ENCODE measurements around the gene CABP4. TPM values are rescaled to one million over a fixed set of nuclear protein-coding genes. Genes with fewer than 3 reads are reported as not detected.

Gene CABP4
- total and polyA plus RNA-seq, 2 donors: 0.52 to 1.6 TPM

DNA sequence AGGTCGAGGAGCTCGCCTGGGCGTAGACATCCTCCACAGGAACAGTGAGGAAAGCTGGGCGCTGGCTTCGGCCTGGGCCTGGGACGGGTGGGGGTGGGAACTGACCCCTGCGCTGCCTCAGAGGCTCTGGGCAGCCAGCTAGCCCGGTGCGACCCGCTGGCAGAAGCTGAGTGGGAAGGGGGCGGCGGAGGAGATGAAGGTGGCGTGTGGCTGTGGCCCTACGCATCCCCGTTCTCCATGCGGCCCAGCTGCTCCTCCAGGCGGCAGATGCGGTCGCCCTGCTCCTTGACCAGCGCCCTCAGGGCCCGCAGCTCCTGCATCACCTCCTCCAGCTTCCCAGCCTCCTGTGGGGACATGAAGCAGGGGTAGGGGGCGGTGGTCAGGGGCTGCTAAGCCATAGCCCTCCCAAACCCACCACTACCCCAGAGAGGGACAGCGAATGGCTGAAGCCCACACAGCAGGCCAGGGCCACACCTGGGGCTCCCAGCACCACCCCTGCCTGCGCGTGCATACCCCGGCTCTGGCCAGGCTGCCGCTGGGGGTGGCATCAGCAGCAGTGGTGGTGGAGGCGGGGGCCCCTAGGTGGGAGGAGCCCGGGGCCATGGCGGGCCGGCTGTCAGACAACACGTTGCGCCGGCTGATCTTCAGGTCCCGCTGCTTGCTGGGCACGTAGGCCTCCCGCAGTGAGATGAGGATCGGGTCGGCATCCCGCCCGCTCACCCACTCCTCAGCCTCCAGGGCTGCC lies 16.8 kb upstream of the CABP4 start:
- peaks cover 41 to 45% of the 10 kb centered on the region in 2 donors for H3K36me3 ChIP-seq (ENCODE audit: control insufficient read depth in 2 of 2, insufficient read depth in 2 of 2, low read length in 1 of 2)
- peak overlapping the region; percentile 91 to 96 for H3K4me3 ChIP-seq (ENCODE audit: low read length in 2 of 2)
- H3K9me3 ChIP-seq (ENCODE audit: control insufficient read depth in 2 of 2, insufficient read depth in 1 of 2, low read length in 1 of 2): peaks cover 0 to 11% of the 10 kb centered on the region in 2 donors
- DNase-seq (ENCODE audit: low read depth in 6 of 9, low spot score in 9 of 9): peak in 1 of 9 donors; percentile 43
- 92% methylated on average over 41 of the region's 41 CpGs for WGBS
- H3K27me3 ChIP-seq (ENCODE audit: control insufficient read depth in 2 of 2, insufficient read depth in 1 of 2, low read length in 1 of 2): no peaks in the 10 kb centered on the region
- H3K27ac ChIP-seq (ENCODE audit: low read depth in 1 of 2, low read length in 1 of 2): peak overlapping the region; percentile 94 to 98
- H3K4me1 ChIP-seq (ENCODE audit: control insufficient read depth in 2 of 2, insufficient read depth in 2 of 2, low read length in 2 of 2): peaks cover 63 to 86% of the 10 kb centered on the region in 2 donors

DNA sequence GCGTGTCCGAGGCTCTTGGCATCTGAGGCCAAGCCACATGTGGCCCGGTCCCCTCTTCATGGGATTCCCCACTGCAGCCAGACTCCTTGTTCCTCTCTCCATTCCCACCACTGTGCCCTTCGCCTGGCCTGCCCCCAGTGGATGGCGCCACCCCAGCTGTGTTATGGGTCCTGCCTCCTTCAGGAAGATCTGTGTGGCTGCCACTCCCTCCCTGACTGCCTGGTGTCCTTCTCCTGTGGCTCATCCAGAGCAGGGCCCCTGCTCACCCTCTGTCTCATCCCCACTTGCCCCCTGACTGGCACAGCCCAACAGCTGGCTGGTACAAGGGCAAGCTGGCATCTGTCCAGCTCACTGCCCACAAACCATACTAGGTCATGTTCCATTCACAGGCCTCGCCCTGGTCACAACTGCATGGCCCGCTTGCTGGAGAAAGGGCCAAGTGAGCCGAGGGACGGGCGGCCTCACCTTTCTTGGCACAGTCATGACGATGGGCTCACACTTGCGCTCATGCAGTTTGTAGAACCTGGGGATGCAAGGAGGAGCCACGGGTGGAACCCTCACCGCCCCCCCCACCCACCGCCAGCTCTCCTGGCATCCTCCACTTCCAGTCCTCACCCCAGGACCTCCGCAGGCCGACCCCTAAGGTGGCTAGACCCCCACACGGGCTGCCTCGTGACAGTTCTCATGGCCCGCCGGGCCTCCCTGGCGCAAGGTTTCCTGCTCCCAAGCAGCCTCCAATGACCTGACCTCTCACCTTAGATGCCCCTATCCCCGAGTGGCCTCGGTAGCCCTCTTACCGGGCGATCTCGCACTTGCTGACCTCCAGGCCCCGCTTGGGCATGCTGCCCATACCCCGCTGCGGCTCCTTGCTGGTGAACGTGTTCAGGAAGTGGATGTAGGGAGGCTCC lies 15.6 kb upstream of the CABP4 start:
- Histone ChIP-seq H3K9me3 (ENCODE audit: control insufficient read depth in 2 of 2, insufficient read depth in 1 of 2, low read length in 1 of 2) (peaks cover 0 to 11% of the 10 kb centered on the region in 2 donors), H3K36me3 (ENCODE audit: control insufficient read depth in 2 of 2, insufficient read depth in 2 of 2, low read length in 1 of 2) (peaks cover 29 to 33% of the 10 kb centered on the region in 2 donors), H3K27ac (ENCODE audit: low read depth in 1 of 2, low read length in 1 of 2) (peak overlapping the region; percentile 73 to 94), H3K4me3 (ENCODE audit: low read length in 2 of 2) (peak overlapping the region in 1 of 2 donors; percentile 96), H3K27me3 (ENCODE audit: control insufficient read depth in 2 of 2, insufficient read depth in 1 of 2, low read length in 1 of 2) (no peaks in the 10 kb centered on the region), H3K4me1 (ENCODE audit: control insufficient read depth in 2 of 2, insufficient read depth in 2 of 2, low read length in 2 of 2) (peaks cover 56 to 82% of the 10 kb centered on the region in 2 donors)
- 88% methylated on average over 31 of the region's 31 CpGs for WGBS
- peak in 1 of 9 donors; percentile 39 for DNase-seq (ENCODE audit: low read depth in 6 of 9, low spot score in 9 of 9)

DNA sequence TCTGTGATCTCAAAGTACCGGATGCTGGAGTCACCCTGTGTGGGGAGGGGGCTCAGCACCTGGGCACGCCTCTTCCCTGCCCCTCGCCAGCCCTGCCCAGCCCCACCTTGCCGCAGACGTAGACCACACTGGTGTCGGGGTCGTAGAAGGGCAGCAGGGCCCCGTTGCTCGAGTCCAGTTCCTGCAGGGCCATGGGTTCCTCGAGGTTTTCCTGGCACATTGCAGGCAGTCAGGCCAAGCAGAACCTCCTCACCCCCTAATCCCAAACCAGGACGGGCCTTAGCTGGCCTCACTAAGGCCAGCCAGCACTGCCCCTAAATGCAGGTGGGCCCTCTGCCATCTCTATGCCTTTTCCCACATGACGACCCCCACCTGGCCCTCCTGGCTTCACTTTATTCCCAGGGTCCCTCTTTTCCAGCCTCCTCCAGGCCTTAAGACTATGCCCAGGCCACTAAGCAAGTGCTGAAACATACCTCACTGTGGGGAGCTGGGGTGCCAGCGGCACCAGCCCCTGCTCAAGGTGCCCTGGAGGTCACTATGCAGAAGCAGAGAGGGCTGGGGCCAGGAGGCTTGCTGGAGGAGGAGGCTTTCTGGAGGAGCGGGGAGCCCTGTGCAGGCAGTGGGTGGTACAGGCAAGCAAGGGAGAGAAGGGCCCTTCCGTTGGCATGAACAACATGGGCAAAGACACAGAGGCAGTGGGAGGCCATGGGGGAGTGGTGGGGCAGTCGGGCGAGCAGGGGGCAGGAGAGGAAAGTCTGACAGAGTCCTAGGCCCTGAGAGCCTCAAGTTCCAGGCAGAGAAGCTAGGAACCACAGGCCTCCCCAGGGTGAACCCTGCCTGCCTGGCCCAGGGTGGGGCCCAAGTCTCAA lies 14.7 kb upstream of the CABP4 start:
- 84% methylated on average over 17 of the region's 17 CpGs for whole genome bisulfite sequencing
- H3K4me1 ChIP-seq (ENCODE audit: control insufficient read depth in 2 of 2, insufficient read depth in 2 of 2, low read length in 2 of 2): peaks cover 56 to 82% of the 10 kb centered on the region in 2 donors

DNA sequence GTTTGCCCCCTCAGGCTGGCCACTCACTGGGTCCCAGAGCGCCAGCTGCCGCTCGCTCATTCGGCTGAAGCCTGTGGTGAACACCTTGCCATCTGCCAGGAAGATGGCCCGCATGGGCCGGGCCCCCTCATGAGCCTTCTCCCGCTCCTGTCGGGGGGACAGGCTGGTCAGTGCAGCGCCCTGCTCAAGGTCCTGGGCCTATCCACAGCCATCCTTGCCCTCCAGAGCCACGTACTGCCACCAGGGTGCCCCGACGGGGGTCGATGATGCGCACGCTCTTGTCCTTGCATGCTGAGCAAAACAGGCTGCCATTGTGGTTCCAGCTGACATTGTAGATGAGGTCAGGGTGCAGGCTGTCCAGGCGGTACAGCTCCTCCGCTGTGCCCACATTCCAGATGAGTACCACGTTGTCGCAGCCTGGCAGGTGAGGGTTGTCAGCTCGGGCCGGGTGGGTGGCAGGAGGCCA lies 14.0 kb upstream of the CABP4 start:
- Histone ChIP-seq H3K36me3 (ENCODE audit: control insufficient read depth in 2 of 2, insufficient read depth in 2 of 2, low read length in 1 of 2) (peaks cover 13 to 18% of the 10 kb centered on the region in 2 donors), H3K27ac (ENCODE audit: low read depth in 1 of 2, low read length in 1 of 2) (peak overlapping the region; percentile 86 to 94), H3K9me3 (ENCODE audit: control insufficient read depth in 2 of 2, insufficient read depth in 1 of 2, low read length in 1 of 2) (peaks cover 0 to 11% of the 10 kb centered on the region in 2 donors), H3K4me3 (ENCODE audit: low read length in 2 of 2) (no peak overlapping the region), H3K27me3 (ENCODE audit: control insufficient read depth in 2 of 2, insufficient read depth in 1 of 2, low read length in 1 of 2) (no peaks in the 10 kb centered on the region), H3K4me1 (ENCODE audit: control insufficient read depth in 2 of 2, insufficient read depth in 2 of 2, low read length in 2 of 2) (peaks cover 56 to 82% of the 10 kb centered on the region in 2 donors)
- 96% methylated on average over 21 of the region's 21 CpGs for WGBS
- peak in 1 of 9 donors; percentile 14 for DNase-seq (ENCODE audit: low read depth in 6 of 9, low spot score in 9 of 9)

More for the DNA sequence above, 14.7 kb upstream of the CABP4 start:
- Histone ChIP-seq H3K27me3 (ENCODE audit: control insufficient read depth in 2 of 2, insufficient read depth in 1 of 2, low read length in 1 of 2) (no peaks in the 10 kb centered on the region), H3K9me3 (ENCODE audit: control insufficient read depth in 2 of 2, insufficient read depth in 1 of 2, low read length in 1 of 2) (peaks cover 0 to 11% of the 10 kb centered on the region in 2 donors), H3K36me3 (ENCODE audit: control insufficient read depth in 2 of 2, insufficient read depth in 2 of 2, low read length in 1 of 2) (peaks cover 20 to 25% of the 10 kb centered on the region in 2 donors), H3K4me3 (ENCODE audit: low read length in 2 of 2) (no peak overlapping the region), H3K27ac (ENCODE audit: low read depth in 1 of 2, low read length in 1 of 2) (peak overlapping the region; percentile 86 to 94)
- DNase-seq (ENCODE audit: low read depth in 6 of 9, low spot score in 9 of 9): peak in 1 of 9 donors; percentile 24

DNA sequence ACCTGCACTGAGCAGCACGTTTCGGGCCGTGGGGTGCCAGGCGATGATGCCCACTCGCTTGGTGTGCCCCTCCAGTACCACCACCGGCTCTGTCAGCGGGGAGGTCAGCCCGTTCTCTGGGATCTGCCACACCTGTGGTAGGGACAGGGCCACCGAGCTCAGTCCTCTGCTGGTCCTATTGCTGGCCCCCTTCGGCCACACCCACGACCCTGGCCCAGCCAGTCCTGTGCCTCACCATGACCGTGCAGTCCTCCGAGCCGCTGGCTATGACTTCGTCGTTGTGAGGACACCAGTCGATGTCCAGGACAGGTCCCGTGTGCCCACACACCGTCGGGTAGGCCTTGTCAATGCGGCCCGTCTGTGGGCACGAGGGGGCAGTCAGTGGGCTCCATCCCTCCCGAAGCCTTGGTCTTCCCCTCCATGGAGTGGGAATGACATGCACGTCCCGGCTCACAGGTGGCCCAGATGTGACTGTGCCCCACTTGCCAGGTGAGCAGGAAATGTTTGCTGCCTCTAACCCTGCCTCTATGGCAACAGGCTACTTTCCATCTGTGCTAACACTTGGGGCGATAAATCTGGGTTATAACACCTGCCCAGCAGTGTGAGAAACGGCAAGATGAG lies 13.3 kb upstream of the CABP4 start:
- H3K27me3 ChIP-seq (ENCODE audit: control insufficient read depth in 2 of 2, insufficient read depth in 1 of 2, low read length in 1 of 2): no peaks in the 10 kb centered on the region
- DNase-seq (ENCODE audit: low read depth in 6 of 9, low spot score in 9 of 9): peak in 1 of 9 donors; percentile 69
- H3K36me3 ChIP-seq (ENCODE audit: control insufficient read depth in 2 of 2, insufficient read depth in 2 of 2, low read length in 1 of 2): peaks cover 8 to 17% of the 10 kb centered on the region in 2 donors
- H3K4me3 ChIP-seq (ENCODE audit: low read length in 2 of 2): no peak overlapping the region
- H3K4me1 ChIP-seq (ENCODE audit: control insufficient read depth in 2 of 2, insufficient read depth in 2 of 2, low read length in 2 of 2): peaks cover 58 to 81% of the 10 kb centered on the region in 2 donors
- WGBS: 88% methylated on average over 28 of the region's 28 CpGs
- peak overlapping the region; percentile 79 to 94 for H3K27ac ChIP-seq (ENCODE audit: low read depth in 1 of 2, low read length in 1 of 2)
- peaks cover 0 to 7% of the 10 kb centered on the region in 2 donors for H3K9me3 ChIP-seq (ENCODE audit: control insufficient read depth in 2 of 2, insufficient read depth in 1 of 2, low read length in 1 of 2)

DNA sequence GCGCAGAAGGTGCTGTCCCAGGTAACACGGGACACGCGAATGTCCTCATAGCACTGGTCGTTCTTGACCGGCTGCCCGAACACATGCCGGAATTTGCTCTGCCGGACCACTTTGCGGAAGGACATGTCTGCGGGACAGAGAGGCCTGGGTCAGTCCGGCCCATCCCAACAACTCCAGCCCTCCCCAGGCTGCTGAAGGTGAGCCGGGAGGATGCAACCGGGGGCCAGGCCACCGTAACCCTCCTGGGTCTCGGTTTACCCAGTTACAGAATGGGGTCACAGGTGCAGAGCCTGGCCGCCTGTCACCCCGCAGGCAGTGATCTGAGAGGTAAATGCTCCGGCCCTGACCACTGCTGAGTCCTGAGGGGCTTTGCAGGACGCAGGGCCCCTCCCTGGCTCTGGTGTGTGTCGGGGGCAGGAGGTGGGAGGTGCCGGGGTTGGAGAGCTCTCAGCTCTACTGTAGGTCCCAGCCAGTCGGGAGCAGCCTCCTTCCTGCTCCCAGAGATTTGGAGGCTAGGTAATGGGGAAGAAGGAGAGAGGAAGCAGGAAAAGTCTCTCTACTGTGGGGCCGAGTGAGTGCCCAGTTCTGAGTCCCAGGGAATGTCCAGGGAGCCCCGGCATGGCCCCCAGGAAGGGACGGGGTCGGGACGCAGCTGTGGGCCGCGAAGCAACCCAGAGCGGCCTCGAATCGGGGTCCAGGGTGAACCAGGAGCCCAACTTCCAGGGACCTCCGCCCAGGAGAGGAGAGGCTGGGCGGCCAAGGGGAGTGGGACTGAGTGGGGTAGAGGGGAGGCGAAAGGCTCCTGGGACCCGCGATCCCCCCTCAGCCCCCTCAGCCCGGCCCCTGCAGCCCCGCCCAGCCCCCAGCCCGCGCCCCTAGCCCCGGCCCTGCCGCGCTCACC lies 12.4 kb upstream of the CABP4 start:
- Histone ChIP-seq H3K36me3 (ENCODE audit: control insufficient read depth in 2 of 2, insufficient read depth in 2 of 2, low read length in 1 of 2) (peaks cover 8 to 17% of the 10 kb centered on the region in 2 donors), H3K9me3 (ENCODE audit: control insufficient read depth in 2 of 2, insufficient read depth in 1 of 2, low read length in 1 of 2) (peaks cover 0 to 11% of the 10 kb centered on the region in 2 donors), H3K27me3 (ENCODE audit: control insufficient read depth in 2 of 2, insufficient read depth in 1 of 2, low read length in 1 of 2) (no peaks in the 10 kb centered on the region), H3K4me3 (ENCODE audit: low read length in 2 of 2) (peak overlapping the region; percentile 33 to 52), H3K27ac (ENCODE audit: low read depth in 1 of 2, low read length in 1 of 2) (peak overlapping the region; percentile 79 to 94), H3K4me1 (ENCODE audit: control insufficient read depth in 2 of 2, insufficient read depth in 2 of 2, low read length in 2 of 2) (peaks cover 58 to 76% of the 10 kb centered on the region in 2 donors)
- WGBS: 68% methylated on average over 45 of the region's 45 CpGs
- peak in 1 of 9 donors; percentile 37 for DNase-seq (ENCODE audit: low read depth in 6 of 9, low spot score in 9 of 9)

DNA sequence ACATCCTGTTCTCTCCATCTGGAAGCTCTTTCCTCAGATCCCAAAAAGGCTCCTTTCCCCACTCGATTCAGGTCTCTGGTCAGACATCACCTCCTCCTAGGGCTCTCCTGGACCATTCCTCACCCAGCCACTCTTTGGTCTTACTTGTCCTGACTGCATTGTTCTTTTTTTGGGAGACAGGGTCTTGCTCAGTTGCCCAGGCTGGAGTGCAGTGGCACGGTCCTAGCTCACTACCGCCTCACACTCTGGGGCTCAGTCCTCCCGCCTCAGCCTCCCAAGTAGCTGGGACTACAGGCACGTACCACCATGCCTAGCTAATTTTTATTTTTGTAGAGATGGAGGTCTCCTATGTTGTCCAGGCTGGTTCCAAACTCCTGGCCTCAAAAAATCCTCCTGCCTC lies 9.6 kb upstream of the CABP4 start:
- Histone ChIP-seq H3K4me3 (ENCODE audit: low read length in 2 of 2) (no peak overlapping the region), H3K9me3 (ENCODE audit: control insufficient read depth in 2 of 2, insufficient read depth in 1 of 2, low read length in 1 of 2) (peaks cover 0 to 8% of the 10 kb centered on the region in 2 donors), H3K36me3 (ENCODE audit: control insufficient read depth in 2 of 2, insufficient read depth in 2 of 2, low read length in 1 of 2) (peaks cover 4 to 8% of the 10 kb centered on the region in 2 donors), H3K27ac (ENCODE audit: low read depth in 1 of 2, low read length in 1 of 2) (no peak overlapping the region), H3K4me1 (ENCODE audit: control insufficient read depth in 2 of 2, insufficient read depth in 2 of 2, low read length in 2 of 2) (peaks cover 36 to 65% of the 10 kb centered on the region in 2 donors), H3K27me3 (ENCODE audit: control insufficient read depth in 2 of 2, insufficient read depth in 1 of 2, low read length in 1 of 2) (no peaks in the 10 kb centered on the region)
- no peak for DNase-seq (ENCODE audit: low read depth in 6 of 9, low spot score in 9 of 9)
- WGBS: 88% methylated on average over 5 of the region's 5 CpGs
